HG02759 (cell line): Measurements from ENCODE around the gene AMN.

ENCODE experiments used
- ATAC-seq: cut with Tn5 transposase; IDR thresholded peaks from one replicate; pipeline ENCODE4 v1.9.1; 2021; ENCODE audit warnings: mild to moderate bottlenecking, moderate library complexity; ENCODE audit not compliant: unreplicated experiment

Gene AMN

GRCh38 chr14:102898776-102899515, 23.5 kb upstream of the AMN start:
- ATAC-seq, result no peak

GRCh38 chr14:102899516-102899900, 23.0 kb upstream of the AMN start:
- ATAC-seq, result no peak

- peak; percentile 68 for ATAC-seq
Measured at GRCh38 chr14:102900631-102901571, 21.6 kb upstream of the AMN start.

- ATAC-seq, result peak; percentile 84
Measured at GRCh38 chr14:102901633-102902032, 20.8 kb upstream of the AMN start.

- ATAC-seq, result peak; percentile 15
Measured at GRCh38 chr14:102902086-102902485, 20.4 kb upstream of the AMN start.

GRCh38 chr14:102902523-102903247, 19.8 kb upstream of the AMN start:
- no peak for ATAC-seq

- no peak for ATAC-seq
Measured at GRCh38 chr14:102903248-102903888, 19.1 kb upstream of the AMN start.

- no peak for ATAC-seq
Measured at GRCh38 chr14:102903889-102904512, 18.5 kb upstream of the AMN start.

GRCh38 chr14:102905116-102906108, 17.1 kb upstream of the AMN start:
- ATAC-seq, result no peak

- ATAC-seq, result no peak
Measured at GRCh38 chr14:102906616-102907302, 15.7 kb upstream of the AMN start.

- ATAC-seq, result no peak
Measured at GRCh38 chr14:102907303-102907844, 15.1 kb upstream of the AMN start.

GRCh38 chr14:102907980-102908730, 14.3 kb upstream of the AMN start:
- no peak for ATAC-seq

GRCh38 chr14:102908766-102909455, 13.6 kb upstream of the AMN start:
- ATAC-seq, result no peak

- no peak for ATAC-seq
Measured at GRCh38 chr14:102909462-102909861, 13.0 kb upstream of the AMN start.

GRCh38 chr14:102909911-102910310, 12.6 kb upstream of the AMN start:
- no peak for ATAC-seq

GRCh38 chr14:102910442-102910841, 12.0 kb upstream of the AMN start:
- ATAC-seq, result no peak

- no peak for ATAC-seq
Measured at GRCh38 chr14:102911541-102911951, 10.9 kb upstream of the AMN start.
